IPS-20b (cell line): ENCODE measurements around the gene CNTN4.

Source experiments
- H3K27ac ChIP-seq: one replicate; pipeline ENCODE4 v1.5.1; 2013; ENCODE audit warnings: low read length
- H3K27me3 ChIP-seq: 2 replicates; pipeline ENCODE4 v1.6.1; 2013; ENCODE audit warnings: mild to moderate bottlenecking, low read length, inconsistent platforms; ENCODE audit not compliant: insufficient read depth
- H3K36me3 ChIP-seq: 2 replicates; pipeline ENCODE4 v1.6.1; 2013; ENCODE audit warnings: low read depth, mild to moderate bottlenecking, inconsistent platforms, low read length, moderate library complexity; ENCODE audit not compliant: insufficient read depth
- H3K4me1 ChIP-seq: 2 replicates; pipeline ENCODE4 v1.6.1; 2013; ENCODE audit warnings: mild to moderate bottlenecking, control low read depth, inconsistent platforms, low read length, moderate library complexity; ENCODE audit not compliant: insufficient read depth
- H3K4me3 ChIP-seq: 2 replicates; pipeline ENCODE4 v1.5.1; 2013; ENCODE audit warnings: mild to moderate bottlenecking, low read length, inconsistent platforms
- H3K9ac ChIP-seq: 2 replicates; pipeline ENCODE4 v1.6.1; 2013; ENCODE audit warnings: low read depth, mild to moderate bottlenecking, inconsistent platforms, low read length, moderate library complexity
- H3K9me3 ChIP-seq: 2 replicates; pipeline ENCODE4 v1.6.1; 2013; ENCODE audit warnings: mild to moderate bottlenecking, low read depth, low read length, inconsistent platforms; ENCODE audit not compliant: insufficient read depth

The CNTN4 gene

GRCh38 chr3:2356298-2356950 is 257.8 kb downstream of the CNTN4 start:
- Histone ChIP-seq H3K36me3 (no peaks in the 10 kb centered on the region), H3K4me1 (peaks cover 18% of the 10 kb centered on the region; the same call in 1 of the 2 replicates), H3K9me3 (no peaks in the 10 kb centered on the region), H3K27ac (no peak overlapping the region), H3K9ac (no peak overlapping the region), H3K4me3 (no peak overlapping the region), H3K27me3 (no peaks in the 10 kb centered on the region)

- H3K4me1 ChIP-seq: peaks cover 11% of the 10 kb centered on the region; the same call in 1 of the 2 replicates
- H3K9ac ChIP-seq: no peak overlapping the region
- H3K4me3 ChIP-seq: no peak overlapping the region
- H3K27ac ChIP-seq: no peak overlapping the region
- H3K9me3 ChIP-seq: no peaks in the 10 kb centered on the region
- H3K27me3 ChIP-seq: no peaks in the 10 kb centered on the region
- no peaks in the 10 kb centered on the region for H3K36me3 ChIP-seq
Measured at GRCh38 chr3:2360815-2361214, 262.1 kb downstream of the CNTN4 start.

- Histone ChIP-seq H3K9me3 (no peaks in the 10 kb centered on the region), H3K27me3 (no peaks in the 10 kb centered on the region), H3K36me3 (no peaks in the 10 kb centered on the region), H3K27ac (no peak overlapping the region), H3K4me3 (no peak overlapping the region), H3K4me1 (peaks cover 4% of the 10 kb centered on the region; the same call in 1 of the 2 replicates), H3K9ac (no peak overlapping the region)
Measured at GRCh38 chr3:2362122-2362521, 263.5 kb downstream of the CNTN4 start.

- no peaks in the 10 kb centered on the region for H3K9me3 ChIP-seq
- H3K4me1 ChIP-seq: peaks cover 4% of the 10 kb centered on the region; the same call in 1 of the 2 replicates
- no peak overlapping the region for H3K4me3 ChIP-seq
- H3K36me3 ChIP-seq: no peaks in the 10 kb centered on the region
- H3K27me3 ChIP-seq: no peaks in the 10 kb centered on the region
- no peak overlapping the region for H3K9ac ChIP-seq
- no peak overlapping the region for H3K27ac ChIP-seq
Measured at GRCh38 chr3:2363854-2364253, 265.2 kb downstream of the CNTN4 start.

- Histone ChIP-seq H3K36me3 (no peaks in the 10 kb centered on the region), H3K9me3 (no peaks in the 10 kb centered on the region), H3K4me3 (no peak overlapping the region), H3K9ac (no peak overlapping the region), H3K4me1 (peaks cover 11% of the 10 kb centered on the region), H3K27ac (no peak overlapping the region), H3K27me3 (no peaks in the 10 kb centered on the region)
Measured at GRCh38 chr3:2370317-2370716, 271.7 kb downstream of the CNTN4 start.

- Histone ChIP-seq H3K4me3 (no peak overlapping the region), H3K27ac (no peak overlapping the region), H3K27me3 (no peaks in the 10 kb centered on the region), H3K9ac (no peak overlapping the region), H3K9me3 (no peaks in the 10 kb centered on the region), H3K4me1 (peaks cover 11% of the 10 kb centered on the region), H3K36me3 (no peaks in the 10 kb centered on the region)
Measured at GRCh38 chr3:2372306-2372705, 273.6 kb downstream of the CNTN4 start.

- Histone ChIP-seq H3K4me3 (no peak overlapping the region), H3K27ac (no peak overlapping the region), H3K4me1 (peaks cover 11% of the 10 kb centered on the region), H3K9ac (no peak overlapping the region), H3K36me3 (no peaks in the 10 kb centered on the region), H3K27me3 (no peaks in the 10 kb centered on the region), H3K9me3 (no peaks in the 10 kb centered on the region)
Measured at GRCh38 chr3:2375376-2375775, 276.7 kb downstream of the CNTN4 start.

- Histone ChIP-seq H3K27ac (no peak overlapping the region), H3K4me1 (peaks cover 11% of the 10 kb centered on the region; the same call in 1 of the 2 replicates), H3K9ac (no peak overlapping the region; the same call in 1 of the 2 replicates), H3K4me3 (no peak overlapping the region), H3K27me3 (no peaks in the 10 kb centered on the region), H3K9me3 (no peaks in the 10 kb centered on the region), H3K36me3 (no peaks in the 10 kb centered on the region)
Measured at GRCh38 chr3:2377281-2377680, 278.6 kb downstream of the CNTN4 start.

GRCh38 chr3:2390926-2391532 is 292.4 kb downstream of the CNTN4 start:
- Histone ChIP-seq H3K9ac (no peak overlapping the region), H3K27ac (no peak overlapping the region), H3K27me3 (no peaks in the 10 kb centered on the region), H3K9me3 (no peaks in the 10 kb centered on the region), H3K4me1 (no peaks in the 10 kb centered on the region), H3K4me3 (no peak overlapping the region), H3K36me3 (no peaks in the 10 kb centered on the region)

GRCh38 chr3:2391896-2392295 is 293.2 kb downstream of the CNTN4 start:
- no peak overlapping the region for H3K27ac ChIP-seq

GRCh38 chr3:2392981-2393380 is 294.3 kb downstream of the CNTN4 start:
- no peaks in the 10 kb centered on the region for H3K36me3 ChIP-seq
- no peaks in the 10 kb centered on the region for H3K4me1 ChIP-seq
- no peak overlapping the region for H3K4me3 ChIP-seq

More at GRCh38 chr3:2391896-2392295, 293.2 kb downstream of the CNTN4 start:
- Histone ChIP-seq H3K9ac (no peak overlapping the region), H3K4me3 (no peak overlapping the region), H3K36me3 (no peaks in the 10 kb centered on the region), H3K27me3 (no peaks in the 10 kb centered on the region), H3K4me1 (no peaks in the 10 kb centered on the region), H3K9me3 (no peaks in the 10 kb centered on the region)

GRCh38 chr3:2415083-2415482 is 316.4 kb downstream of the CNTN4 start:
- H3K27me3 ChIP-seq: no peaks in the 10 kb centered on the region
- no peaks in the 10 kb centered on the region for H3K4me1 ChIP-seq
- H3K36me3 ChIP-seq: no peaks in the 10 kb centered on the region
- H3K27ac ChIP-seq: no peak overlapping the region
- no peak overlapping the region for H3K9ac ChIP-seq
- H3K9me3 ChIP-seq: no peaks in the 10 kb centered on the region
- H3K4me3 ChIP-seq: no peak overlapping the region

More at GRCh38 chr3:2392981-2393380, 294.3 kb downstream of the CNTN4 start:
- Histone ChIP-seq H3K27ac (no peak overlapping the region), H3K27me3 (no peaks in the 10 kb centered on the region), H3K9me3 (no peaks in the 10 kb centered on the region), H3K9ac (no peak overlapping the region)
